Effector memory CD8-positive, alpha-beta T cell (primary cell): ENCODE data around the gene LY9.

ENCODE experiments used
- ATAC-seq: fragments of 150-1000 bp; cut with Tn5 transposase; replicated peaks from 2 replicates; pipeline ENCODE4 v1.10.0; 2021; ENCODE audit warnings: mild to moderate bottlenecking, moderate library complexity
- DNase-seq, 3 experiments: peaks; one replicate each; pipeline ENCODE4 v3.0.0; 2021
- H3K27ac Mint-ChIP-seq, 2 donors: one replicate each; pipeline ENCODE4 v1.8.0; 2022; ENCODE audit warnings: mild to moderate bottlenecking in 2 of 2, mixed read lengths in 2 of 2, moderate library complexity in 2 of 2
- H3K27me3 Mint-ChIP-seq, 2 donors: one replicate each; pipeline ENCODE4 v1.8.0; 2022; ENCODE audit warnings: mixed read lengths in 2 of 2
- H3K36me3 Mint-ChIP-seq: one replicate; pipeline ENCODE4 v1.8.0; 2022; ENCODE audit warnings: mild to moderate bottlenecking, moderate library complexity, mixed read lengths; ENCODE audit not compliant: insufficient read depth
- H3K4me1 Mint-ChIP-seq, 2 donors: one replicate each; pipeline ENCODE4 v1.8.0; 2022; ENCODE audit warnings: low read depth in 2 of 2, mixed read lengths in 2 of 2
- H3K4me3 Mint-ChIP-seq, 2 donors: one replicate each; pipeline ENCODE4 v1.8.0; 2022; ENCODE audit warnings: mild to moderate bottlenecking in 2 of 2, mixed read lengths in 2 of 2, moderate library complexity in 2 of 2
- H3K9me3 Mint-ChIP-seq, 2 donors: one replicate each; pipeline ENCODE4 v1.8.0; 2022; ENCODE audit warnings: mixed read lengths in 2 of 2

Gene LY9

DNA sequence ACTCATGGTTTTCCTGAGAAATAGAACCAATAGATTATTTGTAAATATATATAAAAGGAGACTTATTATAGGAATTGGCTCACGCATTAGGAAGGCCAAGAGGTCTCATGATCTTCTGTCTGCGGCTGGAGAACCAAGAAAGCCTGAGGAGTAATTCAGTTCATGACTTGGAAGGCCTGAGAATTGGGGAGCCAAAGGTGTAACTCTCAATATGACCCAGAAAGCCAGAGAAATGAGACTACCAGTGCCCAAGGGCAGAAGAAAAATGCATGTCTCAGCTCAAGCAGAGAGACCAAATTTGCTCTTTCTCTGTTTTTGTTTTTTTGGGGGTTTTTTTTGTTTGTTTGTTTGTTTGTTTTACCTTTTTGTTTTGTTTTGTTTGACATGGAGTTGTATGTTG lies 37.5 kb upstream of the LY9 start:
- Mint-ChIP-seq H3K4me1 (peaks cover 43 to 56% of the 10 kb centered on the region in 2 donors), H3K27ac (peak overlapping the region; percentile 26 to 86), H3K4me3 (no peak overlapping the region), H3K36me3 (peaks cover 21% of the 10 kb centered on the region), H3K27me3 (no peaks in the 10 kb centered on the region), H3K9me3 (peaks cover 8 to 10% of the 10 kb centered on the region in 2 donors)
- no peak for DNase-seq
- no peak for ATAC-seq

DNA sequence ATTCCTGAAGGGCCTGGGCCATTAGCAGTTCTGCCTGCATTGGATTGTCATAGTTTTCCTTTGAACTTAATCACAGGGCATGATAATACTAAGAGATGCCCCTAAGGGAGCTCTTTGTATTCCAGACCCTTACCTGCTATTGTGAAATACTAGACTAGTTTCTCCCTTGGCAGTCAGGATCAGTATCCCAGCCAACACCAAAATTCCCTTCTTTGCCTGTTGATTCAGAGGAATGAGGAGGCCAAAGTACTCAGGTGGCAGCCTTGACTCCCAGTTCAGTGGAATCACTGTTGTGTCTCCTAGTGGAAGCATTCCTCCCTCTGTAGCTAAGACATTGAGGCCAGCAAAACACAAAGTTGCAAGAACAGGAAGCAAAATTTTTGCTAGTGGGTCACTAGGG lies 36.2 kb upstream of the LY9 start:
- no peak for ATAC-seq
- Mint-ChIP-seq H3K4me3 (no peak overlapping the region), H3K27me3 (no peaks in the 10 kb centered on the region), H3K27ac (peak overlapping the region in 1 of 2 donors; percentile 9), H3K36me3 (peaks cover 11% of the 10 kb centered on the region), H3K4me1 (peaks cover 36 to 47% of the 10 kb centered on the region in 2 donors), H3K9me3 (peaks cover 8 to 10% of the 10 kb centered on the region in 2 donors)
- no peak for DNase-seq

DNA sequence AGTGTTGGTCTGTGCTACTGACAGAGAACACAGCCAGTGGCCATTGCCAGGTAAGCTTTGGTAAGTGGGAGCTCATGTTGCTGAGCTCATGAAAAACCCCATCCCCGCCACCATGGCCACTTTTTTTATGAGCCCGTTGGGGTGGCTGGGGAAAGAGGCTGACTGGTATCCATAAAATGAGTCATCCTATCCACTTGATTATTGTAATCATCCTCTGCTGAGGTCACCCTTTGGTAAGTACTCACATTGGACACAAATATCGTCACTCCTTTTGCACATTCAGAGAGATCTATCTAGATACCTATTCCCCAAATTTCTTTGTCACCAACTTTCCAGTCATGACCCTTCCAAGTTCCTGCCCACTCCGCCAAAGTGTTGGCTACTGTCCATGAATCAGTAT lies 34.9 kb upstream of the LY9 start:
- H3K4me1 Mint-ChIP-seq = peaks cover 30 to 38% of the 10 kb centered on the region in 2 donors
- peaks cover 8 to 10% of the 10 kb centered on the region in 2 donors for H3K9me3 Mint-ChIP-seq
- no peak for DNase-seq
- no peaks in the 10 kb centered on the region for H3K27me3 Mint-ChIP-seq
- H3K27ac Mint-ChIP-seq = no peak overlapping the region
- H3K36me3 Mint-ChIP-seq = peaks cover 4% of the 10 kb centered on the region
- H3K4me3 Mint-ChIP-seq = no peak overlapping the region
- ATAC-seq = no peak

DNA sequence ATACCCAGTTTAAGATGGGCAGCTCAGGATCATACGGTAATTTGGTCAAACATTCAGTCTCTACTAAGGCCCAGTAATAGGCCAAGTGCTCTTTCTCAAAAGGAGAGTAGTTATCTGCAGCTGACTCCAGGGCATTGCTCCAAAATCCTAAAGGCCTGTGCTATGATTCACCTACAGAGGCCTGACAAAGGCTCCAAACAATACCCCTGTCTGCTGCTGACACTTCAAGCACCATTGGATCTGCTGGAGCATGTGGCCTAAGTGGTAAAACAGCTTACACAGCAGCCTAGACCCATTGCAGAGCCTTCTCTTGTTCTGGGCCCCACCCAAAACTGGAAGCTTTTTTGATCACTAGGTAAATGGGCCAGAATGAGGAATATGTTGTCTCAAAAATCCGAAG lies 34.1 kb upstream of the LY9 start:
- no peak overlapping the region for H3K4me3 Mint-ChIP-seq
- H3K4me1 Mint-ChIP-seq = peaks cover 27 to 36% of the 10 kb centered on the region in 2 donors
- H3K27ac Mint-ChIP-seq = no peak overlapping the region
- H3K27me3 Mint-ChIP-seq = no peaks in the 10 kb centered on the region
- peaks cover 1% of the 10 kb centered on the region for H3K36me3 Mint-ChIP-seq
- peaks cover 4 to 6% of the 10 kb centered on the region in 2 donors for H3K9me3 Mint-ChIP-seq
- DNase-seq (no peak), ATAC-seq (no peak)

DNA sequence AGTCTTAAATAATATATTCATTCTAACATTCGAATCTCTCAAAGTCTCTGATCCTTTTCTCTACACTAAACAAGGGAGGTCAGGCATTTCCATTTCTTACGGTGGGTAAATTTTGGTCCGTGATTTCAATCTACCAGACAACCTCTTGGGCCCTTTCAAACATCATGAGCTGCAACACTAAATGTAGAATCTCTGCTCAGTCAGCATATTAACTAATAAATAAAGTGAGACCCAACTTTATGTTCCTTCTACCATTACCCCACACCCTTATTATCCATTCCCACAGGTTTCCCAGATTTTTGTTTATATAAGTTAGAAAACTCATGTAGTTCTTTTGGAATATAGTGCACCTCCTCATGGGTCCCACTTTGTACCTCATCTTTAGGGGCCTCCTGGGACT lies 32.0 kb upstream of the LY9 start:
- no peaks in the 10 kb centered on the region for H3K27me3 Mint-ChIP-seq
- H3K9me3 Mint-ChIP-seq = peaks cover 0 to 4% of the 10 kb centered on the region in 2 donors
- peaks cover 16% of the 10 kb centered on the region for H3K36me3 Mint-ChIP-seq
- H3K27ac Mint-ChIP-seq = no peak overlapping the region
- H3K4me1 Mint-ChIP-seq = peaks cover 30 to 31% of the 10 kb centered on the region in 2 donors
- H3K4me3 Mint-ChIP-seq = no peak overlapping the region
- ATAC-seq (no peak), DNase-seq (no peak)

DNA sequence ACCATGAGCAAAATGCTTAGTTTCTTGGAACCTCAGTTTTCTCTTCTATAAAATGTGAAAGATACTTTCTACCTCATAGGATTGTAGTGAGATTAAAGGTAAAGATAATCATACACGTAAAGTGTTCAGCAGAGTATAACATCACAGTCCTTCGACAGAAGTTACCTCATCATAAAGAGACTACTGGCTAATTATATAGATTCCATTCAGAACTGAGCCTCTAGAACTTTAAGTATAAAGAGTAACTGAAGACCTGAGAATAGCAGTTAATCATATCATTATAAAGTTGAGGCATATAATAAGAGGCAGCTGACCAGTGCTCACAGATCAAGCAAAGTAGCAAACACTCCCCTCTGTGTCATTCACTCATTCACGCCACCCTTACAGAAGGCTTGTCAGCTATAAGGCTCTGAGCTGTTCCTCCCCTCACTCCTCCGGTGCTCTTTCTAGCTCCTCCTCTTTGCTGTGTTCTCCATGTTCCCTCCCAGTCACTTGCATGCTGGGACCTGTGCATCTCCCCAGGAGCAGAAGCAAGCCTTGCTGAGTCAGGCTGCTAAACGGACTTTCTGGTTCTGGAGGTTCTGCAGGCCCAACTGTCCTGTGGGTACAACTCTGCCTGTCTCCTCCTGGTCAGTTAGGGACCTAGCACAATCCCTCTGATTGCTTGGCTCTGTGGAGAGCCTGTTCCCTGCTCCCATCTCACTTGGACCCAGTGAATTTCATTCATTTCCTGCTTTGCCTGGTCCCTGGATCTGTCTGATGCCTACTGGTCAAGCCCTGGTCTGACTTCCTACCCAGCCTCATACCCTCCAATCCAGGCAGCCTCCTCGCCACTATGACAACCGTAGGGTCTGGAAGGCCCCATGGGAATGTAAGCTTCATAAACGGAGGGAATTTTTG lies 28.3 kb upstream of the LY9 start:
- peak; percentile 37 for ATAC-seq
- peak in 1 of 3 experiments; percentile 26 for DNase-seq
- Mint-ChIP-seq H3K9me3 (no peaks in the 10 kb centered on the region), H3K27ac (peak overlapping the region; percentile 98), H3K36me3 (peaks cover 16% of the 10 kb centered on the region), H3K27me3 (no peaks in the 10 kb centered on the region), H3K4me1 (peaks cover 20 to 25% of the 10 kb centered on the region in 2 donors), H3K4me3 (peak overlapping the region; percentile 84 to 91)

DNA sequence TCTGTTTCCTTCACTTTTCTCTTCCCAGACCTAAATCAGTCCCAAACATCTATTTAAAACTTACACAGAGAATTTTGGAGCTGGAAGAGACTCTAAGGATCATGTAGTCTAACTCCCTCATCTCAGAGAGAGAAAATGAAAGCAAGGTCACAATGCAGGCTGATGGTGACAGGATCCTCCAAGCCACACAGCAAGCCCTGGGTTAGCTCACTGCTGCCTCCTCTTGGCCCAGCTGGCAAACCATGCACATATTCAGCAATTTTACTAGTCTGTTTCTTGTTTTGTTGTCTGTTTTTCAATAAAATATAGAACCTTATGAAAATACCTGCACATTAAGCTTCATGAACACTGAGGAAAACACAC lies 27.7 kb upstream of the LY9 start:
- Mint-ChIP-seq H3K9me3 (no peaks in the 10 kb centered on the region), H3K4me3 (peak overlapping the region; percentile 84 to 91), H3K36me3 (peaks cover 16% of the 10 kb centered on the region), H3K27ac (peak overlapping the region; percentile 98), H3K4me1 (peaks cover 20 to 22% of the 10 kb centered on the region in 2 donors), H3K27me3 (no peaks in the 10 kb centered on the region)
- peak; percentile 95 for ATAC-seq
- DNase-seq = peak; percentile 85 to 89 (median 86)

DNA sequence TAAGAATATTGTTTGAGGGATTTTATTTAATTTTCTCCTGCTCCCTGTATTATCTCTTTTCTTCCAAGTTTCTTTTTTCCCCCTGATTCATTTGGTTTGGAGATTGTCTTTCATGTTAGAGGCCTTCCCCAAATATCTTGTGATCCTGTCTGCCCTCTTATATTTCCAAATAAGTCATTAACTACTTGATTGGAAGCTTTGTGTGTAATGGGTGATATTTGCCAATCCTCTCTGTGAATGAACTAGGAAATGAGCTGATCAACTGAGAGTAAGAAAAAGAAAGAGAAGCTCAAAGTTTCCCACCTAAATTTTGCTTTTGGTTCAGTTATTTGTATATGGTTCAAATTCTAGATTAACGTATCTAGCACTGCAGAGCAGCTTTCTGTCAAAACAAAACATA lies 23.6 kb upstream of the LY9 start:
- Mint-ChIP-seq H3K36me3 (peaks cover 11% of the 10 kb centered on the region), H3K4me3 (no peak overlapping the region), H3K27ac (no peak overlapping the region), H3K9me3 (no peaks in the 10 kb centered on the region), H3K4me1 (peaks cover 16 to 20% of the 10 kb centered on the region in 2 donors), H3K27me3 (no peaks in the 10 kb centered on the region)
- no peak for DNase-seq
- ATAC-seq = no peak

DNA sequence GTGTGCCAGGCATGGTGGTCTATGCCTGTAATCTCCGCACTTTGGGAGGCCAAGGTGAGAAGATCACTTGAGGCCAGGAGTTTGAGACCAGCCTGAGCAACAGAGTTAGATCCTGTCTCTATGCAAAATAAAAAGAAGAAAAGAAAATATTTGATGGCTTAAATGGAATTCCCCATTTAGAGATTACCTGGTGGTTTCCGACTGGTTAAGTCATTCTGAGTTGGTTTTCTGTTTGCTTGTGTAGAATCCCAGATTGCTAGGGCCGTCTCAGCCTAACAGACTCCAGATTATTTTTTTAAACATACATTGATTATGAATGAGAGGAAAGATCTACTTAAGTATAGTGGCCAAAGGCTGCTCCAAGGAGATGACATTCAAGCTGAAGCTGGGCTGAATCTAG lies 22.9 kb upstream of the LY9 start:
- no peaks in the 10 kb centered on the region for H3K9me3 Mint-ChIP-seq
- DNase-seq (no peak), ATAC-seq (no peak)
- H3K4me1 Mint-ChIP-seq = peaks cover 14 to 17% of the 10 kb centered on the region in 2 donors
- no peak overlapping the region for H3K4me3 Mint-ChIP-seq
- H3K36me3 Mint-ChIP-seq = peaks cover 8% of the 10 kb centered on the region
- no peak overlapping the region for H3K27ac Mint-ChIP-seq
- no peaks in the 10 kb centered on the region for H3K27me3 Mint-ChIP-seq

DNA sequence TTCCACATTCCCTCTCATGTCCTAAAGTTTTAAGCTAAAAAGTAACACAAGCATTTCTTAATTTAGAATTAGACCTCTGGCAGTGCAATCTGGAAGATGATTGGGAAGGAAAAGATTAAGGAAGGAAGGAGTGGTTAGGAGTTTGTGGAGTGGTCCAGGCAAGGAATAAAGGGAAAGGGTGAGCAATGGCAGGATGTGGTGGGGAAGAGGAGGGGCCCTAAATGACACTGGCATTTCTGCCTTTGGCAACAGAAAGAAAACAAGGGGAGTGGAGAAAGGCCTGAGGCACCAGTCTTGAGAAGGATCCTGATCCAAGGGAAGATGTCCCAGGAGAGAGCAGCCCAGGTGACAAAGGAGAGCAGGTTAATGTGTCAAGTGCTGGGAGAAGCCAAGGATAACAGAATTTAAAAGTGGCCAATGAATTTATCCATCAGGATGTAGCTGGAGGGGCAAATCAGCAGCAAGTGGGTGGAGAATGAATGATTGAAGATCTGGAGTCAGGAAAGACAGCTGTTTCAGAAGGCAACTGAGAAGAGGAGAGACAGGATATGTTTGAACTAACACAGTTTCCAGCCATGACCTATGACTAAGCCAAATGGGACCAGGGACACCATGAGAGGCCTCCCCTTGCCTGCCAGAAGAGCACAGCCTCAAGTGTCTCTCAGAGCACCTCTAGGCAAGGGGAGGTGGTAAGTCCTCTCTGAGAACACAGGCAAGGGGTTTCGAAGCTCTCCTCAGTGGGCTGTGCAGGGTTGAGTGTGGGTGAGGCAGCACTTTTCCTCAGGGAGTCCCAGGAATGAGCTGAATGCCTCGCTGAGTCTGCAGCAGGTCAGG lies 20.9 kb upstream of the LY9 start:
- H3K36me3 Mint-ChIP-seq = peaks cover 3% of the 10 kb centered on the region
- ATAC-seq (no peak), DNase-seq (no peak)
- no peak overlapping the region for H3K4me3 Mint-ChIP-seq
- no peaks in the 10 kb centered on the region for H3K27me3 Mint-ChIP-seq
- H3K9me3 Mint-ChIP-seq = no peaks in the 10 kb centered on the region
- peaks cover 11 to 14% of the 10 kb centered on the region in 2 donors for H3K4me1 Mint-ChIP-seq
- peak overlapping the region in 1 of 2 donors; percentile 78 for H3K27ac Mint-ChIP-seq

DNA sequence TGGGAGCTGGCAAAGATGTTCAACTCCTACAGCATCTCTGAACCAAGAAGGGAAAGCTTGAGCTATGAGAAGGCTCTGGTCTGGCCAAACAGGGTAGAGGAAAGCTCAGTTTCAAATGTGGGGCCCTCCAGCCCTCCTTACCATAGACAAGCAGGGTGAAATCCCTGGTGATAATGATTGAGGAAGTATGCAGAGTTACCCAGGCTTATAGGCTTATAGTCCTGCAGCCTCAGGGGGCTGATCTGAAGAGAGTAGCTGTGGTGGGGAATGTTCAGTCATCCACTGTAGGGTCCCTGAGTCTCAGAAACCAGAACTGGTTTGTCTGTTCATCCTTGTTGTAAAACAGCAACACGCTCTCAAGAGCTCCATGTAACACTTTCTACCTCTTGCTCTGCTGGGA lies 19.8 kb upstream of the LY9 start:
- Mint-ChIP-seq H3K4me1 (peaks cover 11 to 14% of the 10 kb centered on the region in 2 donors), H3K27ac (no peak overlapping the region)
- peak; percentile 33 for ATAC-seq

DNA sequence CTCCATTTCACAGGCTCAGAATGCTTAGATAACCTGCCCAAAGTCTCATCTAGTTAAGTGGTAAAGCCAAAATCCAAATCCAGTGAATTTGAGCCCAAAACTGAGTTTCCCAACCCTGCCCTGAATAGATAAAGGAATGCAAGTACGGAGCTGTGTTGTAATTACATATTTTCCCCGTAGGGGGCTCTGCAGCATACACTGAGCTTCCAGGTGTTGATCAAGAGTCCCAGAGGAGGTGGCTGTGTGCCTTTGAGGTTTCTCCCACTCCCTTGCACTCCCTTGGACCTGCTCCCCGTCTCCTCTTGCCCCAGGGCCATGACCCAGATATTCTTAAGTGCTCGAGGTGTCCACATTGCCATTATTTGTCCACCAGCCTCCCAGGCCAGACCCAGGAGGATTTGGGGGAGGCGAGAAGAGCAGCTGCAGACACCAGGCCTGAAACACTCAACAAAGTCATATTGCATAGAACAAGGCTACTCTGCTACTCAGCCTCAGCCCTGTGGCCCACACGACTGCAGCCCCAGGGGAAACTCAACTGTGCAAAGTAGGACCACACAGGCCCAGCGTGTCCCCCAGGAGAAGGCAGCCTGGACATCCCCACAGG lies 18.4 kb upstream of the LY9 start:
- H3K4me3 Mint-ChIP-seq = no peak overlapping the region
- no peak overlapping the region for H3K27ac Mint-ChIP-seq
- peak; percentile 51 to 58 (median 52) for DNase-seq
- peaks cover 3% of the 10 kb centered on the region for H3K36me3 Mint-ChIP-seq
- peak; percentile 72 for ATAC-seq
- peaks cover 22 to 24% of the 10 kb centered on the region in 2 donors for H3K4me1 Mint-ChIP-seq
- H3K9me3 Mint-ChIP-seq = no peaks in the 10 kb centered on the region
- no peaks in the 10 kb centered on the region for H3K27me3 Mint-ChIP-seq

More for the DNA sequence above, 19.8 kb upstream of the LY9 start:
- DNase-seq = no peak
- Mint-ChIP-seq H3K36me3 (peaks cover 3% of the 10 kb centered on the region), H3K4me3 (no peak overlapping the region), H3K27me3 (no peaks in the 10 kb centered on the region), H3K9me3 (no peaks in the 10 kb centered on the region)

DNA sequence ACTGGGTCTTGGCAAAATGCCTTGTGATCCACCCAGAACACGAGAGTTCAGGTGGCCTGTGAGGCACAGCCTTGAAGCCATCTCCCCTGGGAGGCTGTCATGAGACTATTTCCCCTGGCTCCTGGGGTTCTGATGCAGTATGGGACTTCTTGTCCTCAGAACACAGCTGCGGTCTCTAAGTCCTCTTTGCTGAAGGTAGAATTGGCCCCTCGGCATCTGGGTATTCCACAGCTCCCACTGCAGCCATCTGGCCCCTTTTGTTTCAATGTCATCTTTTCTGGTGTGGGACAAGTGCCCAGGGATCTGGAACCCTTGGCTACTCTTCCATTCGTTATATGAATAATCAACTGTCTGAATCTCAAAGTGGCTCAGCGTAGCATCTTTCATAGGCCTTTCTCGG lies 17.0 kb upstream of the LY9 start:
- DNase-seq = no peak
- H3K27me3 Mint-ChIP-seq = no peaks in the 10 kb centered on the region
- ATAC-seq = no peak
- H3K36me3 Mint-ChIP-seq = peaks cover 3% of the 10 kb centered on the region
- no peak overlapping the region for H3K27ac Mint-ChIP-seq
- peaks cover 22 to 24% of the 10 kb centered on the region in 2 donors for H3K4me1 Mint-ChIP-seq
- H3K4me3 Mint-ChIP-seq = no peak overlapping the region
- no peaks in the 10 kb centered on the region for H3K9me3 Mint-ChIP-seq
